GM12878 (cell line): ENCODE data around the gene FIZ1. TPM values are rescaled to one million over a fixed set of nuclear protein-coding genes. Genes with fewer than 3 reads are reported as not detected.

Experiments
- ATF7 ChIP-seq: fragments of 450-650 bp; IDR thresholded peaks from 2 replicates; pipeline ENCODE4 v1.6.1; 2016; ENCODE audit warnings: low read depth, mild to moderate bottlenecking
- CHD1 ChIP-seq: IDR thresholded peaks from 2 replicates; pipeline ENCODE4 v1.6.1; 2012; ENCODE audit warnings: low read depth, low read length, improper control_type of control experiment
- CREB1 ChIP-seq: IDR thresholded peaks from 2 replicates; pipeline ENCODE4 v1.6.1; 2012; ENCODE audit warnings: low read depth, mild to moderate bottlenecking, inconsistent platforms
- CREM ChIP-seq: IDR thresholded peaks from 2 replicates; pipeline ENCODE4 v1.6.1; 2014; ENCODE audit warnings: antibody characterized with exemption, low read depth
- DPF2 ChIP-seq: fragments of 450-650 bp; IDR thresholded peaks from 2 replicates; pipeline ENCODE4 v1.6.1; 2017; ENCODE audit warnings: mild to moderate bottlenecking
- E2F8 ChIP-seq: fragments of 450-650 bp; IDR thresholded peaks from 2 replicates; pipeline ENCODE4 v1.6.1; 2018; ENCODE audit warnings: mild to moderate bottlenecking, low read depth, moderate library complexity; ENCODE audit not compliant: partially characterized antibody
- HDGF ChIP-seq: fragments of 450-650 bp; IDR thresholded peaks from 2 replicates; pipeline ENCODE4 v1.6.1; 2016; ENCODE audit warnings: antibody characterized with exemption
- MLLT1 ChIP-seq: fragments of 450-650 bp; IDR thresholded peaks from 2 replicates; pipeline ENCODE4 v1.6.1; 2016; ENCODE audit warnings: mild to moderate bottlenecking
- NFXL1 ChIP-seq: fragments of 450-650 bp; IDR thresholded peaks from 2 replicates; pipeline ENCODE4 v1.6.1; 2017; ENCODE audit warnings: antibody characterized with exemption, mild to moderate bottlenecking, borderline replicate concordance
- NR2C2 ChIP-seq: IDR thresholded peaks from 2 replicates; pipeline ENCODE4 v1.6.1; 2011; ENCODE audit warnings: borderline replicate concordance, low read depth; ENCODE audit not compliant: control insufficient read depth, insufficient read length
- PBX3 ChIP-seq: IDR thresholded peaks from 2 replicates; pipeline ENCODE4 v1.6.1; 2011; ENCODE audit warnings: mild to moderate bottlenecking, low read depth, low read length, moderate library complexity; ENCODE audit not compliant: insufficient replicate concordance
- RFX5 ChIP-seq: IDR thresholded peaks from 2 replicates; pipeline ENCODE4 v1.6.1; 2011; ENCODE audit warnings: low read depth, low read length, improper control_type of control experiment
- SPI1 ChIP-seq: IDR thresholded peaks from 2 replicates; pipeline ENCODE4 v1.6.1; 2011; ENCODE audit warnings: low read depth, mild to moderate bottlenecking, low read length, moderate library complexity, borderline replicate concordance; ENCODE audit not compliant: insufficient read depth
- SREBF1 ChIP-seq: IDR thresholded peaks from 2 replicates; pipeline ENCODE4 v1.6.1; 2012; ENCODE audit warnings: mild to moderate bottlenecking, low read length
- ZBTB33 ChIP-seq: fragments of 450-650 bp; IDR thresholded peaks from 2 replicates; pipeline ENCODE4 v1.6.1; 2017; ENCODE audit warnings: mild to moderate bottlenecking
- ZNF24 ChIP-seq: fragments of 450-650 bp; IDR thresholded peaks from 2 replicates; pipeline ENCODE4 v1.6.1; 2017; ENCODE audit warnings: antibody characterized with exemption, mild to moderate bottlenecking
- ZNF592 ChIP-seq: fragments of 450-650 bp; IDR thresholded peaks from 2 replicates; pipeline ENCODE4 v1.6.1; 2017; ENCODE audit warnings: mild to moderate bottlenecking, moderate library complexity
- polyA plus RNA-seq, 11 experiments: library from polyadenylated mRNA; depleted of rRNA in 4 of 11; unstranded in 6 of 11; stranded (reverse) in 5 of 11; fragments of >200 nt; fragmentation: Nextera tagmentation in 4 of 11; fragmentation: Illumina TruSeq in 1 of 11; extraction: Ambion mirVana in 4 of 11; extraction: Trizol in 1 of 11; gene quantifications; 1 replicate in 1 of 11; 2 replicates in 10 of 11; pipeline versions ENCODE4 v1.2.1 to v1.2.3, GENCODE V29; 2011 to 2016; ENCODE audit warnings: inconsistent platforms in 2 of 11, missing spikeins in 2 of 11, low read depth in 1 of 11
- total RNA-seq, 4 experiments: library from RNA; depleted of rRNA in 3 of 4; stranded (reverse); fragments of >200 nt in 3 of 4; fragmentation: Illumina TruSeq in 1 of 4; extraction: Trizol in 1 of 4; gene quantifications; 2 replicates each; pipeline versions ENCODE4 v1.2.1 to v1.2.3, GENCODE V29; 2013 to 2021

Gene FIZ1
- total and polyA plus RNA-seq, 10 of the 15 experiments (the other 5 are each of a cell fraction or from before 2014, with no cell fraction given) = 0.60 to 16.8 (median 4.2) TPM

GRCh38 chr19:55626350-55626749, 27.0 kb upstream of the FIZ1 start (continued):
- TF ChIP-seq PBX3 = no peak
- no peak for TF ChIP-seq ZBTB33
- TF ChIP-seq E2F8 = no peak
- TF ChIP-seq CREB1 = peak; percentile 48; the same call in 1 of the 2 replicates
- 0 out of 2 replicates have a peak, but pooled peaks have one; percentile 53 for TF ChIP-seq DPF2
- TF ChIP-seq CREM = peak; percentile 56; the same call in 1 of the 2 replicates
- no peak for TF ChIP-seq SREBF1
- TF ChIP-seq SPI1 = no peak
- no peak for TF ChIP-seq NFXL1
- no peak for TF ChIP-seq HDGF
- TF ChIP-seq RFX5 = no peak
- 0 out of 2 replicates have a peak, but pooled peaks have one; percentile 29 for TF ChIP-seq ATF7
- no peak for TF ChIP-seq CHD1
- no peak for TF ChIP-seq NR2C2
- TF ChIP-seq ZNF592 = no peak
- TF ChIP-seq ZNF24 = no peak
- TF ChIP-seq MLLT1 = peak; percentile 25; the same call in 1 of the 2 replicates
